Measurements from ENCODE around the gene SF3B5. TPM values are rescaled to one million over a fixed set of nuclear protein-coding genes. Genes with fewer than 3 reads are reported as not detected.

Gene SF3B5
- total RNA-seq (2011; cell fraction: chromatin; rRNA removed; ENCODE audit: low replicate concordance), result 24.3 and 54.9 TPM in 2 replicates
- 129 and 134 TPM in 2 replicates for total RNA-seq (2011; cell fraction: nucleolus; rRNA removed)
- 82.1 and 112 TPM in 2 replicates for total RNA-seq (2011; cell fraction: nucleoplasm; rRNA removed)
- 292 and 479 TPM in 2 replicates for total RNA-seq (2014; rRNA removed)
- 133 and 238 TPM in 2 replicates for total RNA-seq (2014; rRNA removed; fragmentation: Illumina TruSeq; extraction: Trizol)
- total RNA-seq (2015; rRNA removed; fragmentation: Illumina TruSeq; extraction: Trizol), result 337 and 357 TPM in 2 replicates
- 399 and 440 TPM in 2 replicates for total RNA-seq (2021)
- polyA plus RNA-seq (2011; rRNA removed), result 407 and 453 TPM in 2 replicates
- 924 and 1,390 TPM in 2 replicates for polyA plus RNA-seq (2011; cell fraction: cytosol; rRNA removed)
- 281 and 290 TPM in 2 replicates for polyA plus RNA-seq (2011; cell fraction: nucleus; rRNA removed)
- 381 and 451 TPM in 2 replicates for polyA plus RNA-seq (2012)
- polyA plus RNA-seq (2014; fragmentation: Illumina TruSeq; extraction: Trizol), result 538 and 635 TPM in 2 replicates
- polyA plus RNA-seq (2014; fragmentation: Nextera tagmentation; extraction: Ambion mirVana), result 1,000 to 10,000 TPM; 1,065 to 1,211 TPM
- polyA plus RNA-seq (2014; rRNA removed), result 552 and 569 TPM in 2 replicates
- polyA minus RNA-seq (2011; rRNA and poly(A)+ RNA removed), result 129 and 212 TPM in 2 replicates
- 181 and 196 TPM in 2 replicates for polyA minus RNA-seq (2011; cell fraction: cytosol; rRNA and poly(A)+ RNA removed)
- polyA minus RNA-seq (2011; cell fraction: nucleus; rRNA and poly(A)+ RNA removed), result 64.5 and 102 TPM in 2 replicates
- percentile 99 among the genes with signal in this experiment for Bru-seq, nascent RNA
- BruChase-seq, experiment 1, labeled RNA remaining after a 2-hour chase, result percentile 99 among the genes with signal in this experiment
- BruChase-seq, experiment 2, labeled RNA remaining after a 6-hour chase, result percentile 99 among the genes with signal in this experiment
- long read RNA-seq, experiment 1, transcript SF3B5-201 (1 exons, 693 nt), result major isoform, 307 of 307 reads
- long read RNA-seq, experiment 1, partial matches to known transcripts, result 0 of 307 reads
- long read RNA-seq, experiment 1, other reads (novel, unspliced or antisense), result 0 of 307 reads
- long read RNA-seq, experiment 2, transcript SF3B5-201 (1 exons, 693 nt), result major isoform, 371 of 371 reads
- long read RNA-seq, experiment 2, partial matches to known transcripts, result 0 of 371 reads
- long read RNA-seq, experiment 2, other reads (novel, unspliced or antisense), result 0 of 371 reads
- long read RNA-seq, experiment 3, transcript SF3B5-201 (1 exons, 693 nt), result major isoform, 211 of 211 reads
- long read RNA-seq, experiment 3, partial matches to known transcripts, result 0 of 211 reads
- long read RNA-seq, experiment 3, other reads (novel, unspliced or antisense), result 0 of 211 reads

GRCh38 chr6:144095134-144096002, at the start of gene SF3B5:
SF3B5 (minus strand) TSS chr6:144095573; CDS start chr6:144095497, 76 bp downstream.
- DNase-seq (ENCODE audit: extremely low read depth in 1 of 4, low spot score in 3 of 4) (peak; percentile 95 to 100 (median 96)), ATAC-seq (peak; percentile 97), FAIRE-seq (peak; percentile 100)
- peaks cover 25% of the 10 kb centered on the region; the same call in 1 of the 3 replicates for H3K36me3 ChIP-seq (ENCODE audit: control insufficient read depth, insufficient read depth, low read length)
- intact Hi-C loops (cut with micrococcal nuclease), result loop anchor here (1.0 to 10.0 kb wide), 6 partner anchors 31 to 1639 kb away; partner anchors contain the start of gene EPM2A
- ChIA-PET POLR2A (interaction anchor here (0.6 to 2.5 kb wide), 11 partner anchors 10 to 461 kb away, joined by 3 to 11 read pairs (median 4); no protein-coding TSS in a partner anchor), CTCF (ENCODE audit: low intra/inter-chr PET ratio) (no interaction called here)
- BruUV-seq (replicated peaks), result TSS peak; percentile 78
- WGBS (ENCODE audit: insufficient coverage, low coverage, missing lambda C conversion rate), result 1% methylated on average over 60 of the region's 60 CpGs
- H4K20me1 ChIP-seq (replicated peaks; ENCODE audit: control insufficient read depth, insufficient read depth, low read length), result peaks cover 12% of the 10 kb centered on the region; the same call in 1 of the 2 replicates
- in situ Hi-C loops (cut with MboI), result loop anchor here (5.0 kb wide), 1 partner anchor 122 kb away; no protein-coding TSS in a partner anchor
- peak within 1 kb of the TSS; percentile 96 for H2AFZ ChIP-seq (ENCODE audit: low read depth, low read length)
- peaks cover 33% of the 10 kb centered on the region for H3K79me2 ChIP-seq (ENCODE audit: control insufficient read depth, insufficient read depth, low read length)
- peak within 1 kb of the TSS; percentile 99 for H3K4me2 ChIP-seq (ENCODE audit: insufficient read depth, low read length)
- no peaks in the 10 kb centered on the region for H3K9me3 ChIP-seq (replicated peaks; ENCODE audit: control insufficient read depth, insufficient read depth, low read depth, low read length)
- H3K27me3 ChIP-seq (ENCODE audit: control insufficient read depth in 2 of 2, insufficient read depth in 2 of 2, low read length in 2 of 2), result no peaks in the 10 kb centered on the region; a peak in 1 of 5 replicates
- H3K27ac ChIP-seq (ENCODE audit: extremely low read depth, low read depth, low read length), result peak within 1 kb of the TSS; percentile 91
- peak within 1 kb of the TSS; percentile 94 to 98 for H3K9ac ChIP-seq (ENCODE audit: insufficient read depth in 1 of 2, low read depth in 2 of 2, low read length in 2 of 2)
- H3K9me1 ChIP-seq (ENCODE audit: control insufficient read depth, insufficient read depth, low read length), result no peaks in the 10 kb centered on the region
- peaks cover 10 to 13% of the 10 kb centered on the region in 2 experiments; a peak in 3 of 5 replicates for H3K4me1 ChIP-seq (replicated peaks in 1 of 2; ENCODE audit: control insufficient read depth in 2 of 2, insufficient read depth in 2 of 2, low read length in 2 of 2)
- peak within 1 kb of the TSS; percentile 98 for H3K4me3 ChIP-seq
- TF ChIP-seq USF1 (CRISPR knock-in tag; IDR thresholded peaks at IDR 0.05) (peak; percentile 11; the same call in 1 of the 2 replicates), SETDB1 (IDR thresholded peaks at IDR 0.05; ENCODE audit: low read length) (peak; percentile 22), CBFB (CRISPR knock-in tag; IDR thresholded peaks at IDR 0.05) (peak; percentile 79; the same call in 1 of the 2 replicates), SP1 (CRISPR knock-in tag; IDR thresholded peaks at IDR 0.05) (peak; percentile 100), MLLT1 (IDR thresholded peaks at IDR 0.05) (peak; percentile 61 to 97), ZBTB5 (IDR thresholded peaks at IDR 0.05) (no peak), SREBF2 (CRISPR knock-in tag; IDR thresholded peaks at IDR 0.05) (no peak), NRF1 (conservative IDR thresholded peaks at IDR 0.05 in 1 of 2, IDR thresholded peaks at IDR 0.05 in 1 of 2) (peak; percentile 72 to 80), HDAC2 (IDR thresholded peaks at IDR 0.05) (peak; percentile 77), CTBP1 (IDR thresholded peaks at IDR 0.05; ENCODE audit: borderline replicate concordance) (peak; percentile 85; the same call in 1 of the 2 replicates), ZFX (CRISPR knock-in tag; IDR thresholded peaks at IDR 0.05) (peak; percentile 77)
